NCI-H2196 (cell line): ENCODE results near the gene INF2.
"Not testable (repeated sequence)": the region's sequence is repeated elsewhere in the genome, so short reads cannot be mapped to it uniquely, and the experiment has no call there.

ENCODE experiments used
- DNase-seq: peaks from one replicate; lab custom pipeline; 2025; ENCODE audit not compliant: unreplicated experiment; lab: John Stamatoyannopoulos, UW

Gene INF2

GRCh38 chr14:104689109-104689880 is at the start of gene INF2:
TSS of gene INF2 (plus strand) at chr14:104689618. CDS start at chr14:104701366, 11,748 bp downstream.
- peak; percentile 42 for DNase-seq

- peak; percentile 47 for DNase-seq
Measured at GRCh38 chr14:104639885-104640548, 49.4 kb upstream of the INF2 start.

GRCh38 chr14:104640681-104641080 is 48.7 kb upstream of the INF2 start:
- DNase-seq: no peak

GRCh38 chr14:104641753-104642539 is 47.5 kb upstream of the INF2 start:
- DNase-seq: no peak

GRCh38 chr14:104642540-104642868 is 46.9 kb upstream of the INF2 start:
- DNase-seq: no peak

- no peak for DNase-seq
Measured at GRCh38 chr14:104643306-104643705, 46.1 kb upstream of the INF2 start.

GRCh38 chr14:104644091-104644635 is 45.3 kb upstream of the INF2 start:
- DNase-seq: no peak

GRCh38 chr14:104644656-104645378 is 44.6 kb upstream of the INF2 start:
- DNase-seq: no peak

- DNase-seq: no peak
Measured at GRCh38 chr14:104647467-104648043, 41.9 kb upstream of the INF2 start.

- DNase-seq: peak; percentile 33
Measured at GRCh38 chr14:104650057-104650980, 39.1 kb upstream of the INF2 start.

- DNase-seq: no peak
Measured at GRCh38 chr14:104650981-104651875, 38.2 kb upstream of the INF2 start.

GRCh38 chr14:104651876-104652260 is 37.5 kb upstream of the INF2 start:
- DNase-seq: no peak

- no peak for DNase-seq
Measured at GRCh38 chr14:104652386-104652785, 37.0 kb upstream of the INF2 start.

- not testable (repeated sequence) for DNase-seq
Measured at GRCh38 chr14:104653130-104653920, 36.1 kb upstream of the INF2 start.

- no peak for DNase-seq
Measured at GRCh38 chr14:104654119-104654518, 35.3 kb upstream of the INF2 start.

- DNase-seq: no peak
Measured at GRCh38 chr14:104655128-104655848, 34.1 kb upstream of the INF2 start.
